ENCODE measurements around the gene NHP2.
A peak's percentile ranks its signal among the peaks of the same experiment; 100 is the strongest.
"Not testable (repeated sequence)": the region's sequence is repeated elsewhere in the genome, so short reads cannot be mapped to it uniquely, and the experiment has no call there.

The NHP2 gene

DNA sequence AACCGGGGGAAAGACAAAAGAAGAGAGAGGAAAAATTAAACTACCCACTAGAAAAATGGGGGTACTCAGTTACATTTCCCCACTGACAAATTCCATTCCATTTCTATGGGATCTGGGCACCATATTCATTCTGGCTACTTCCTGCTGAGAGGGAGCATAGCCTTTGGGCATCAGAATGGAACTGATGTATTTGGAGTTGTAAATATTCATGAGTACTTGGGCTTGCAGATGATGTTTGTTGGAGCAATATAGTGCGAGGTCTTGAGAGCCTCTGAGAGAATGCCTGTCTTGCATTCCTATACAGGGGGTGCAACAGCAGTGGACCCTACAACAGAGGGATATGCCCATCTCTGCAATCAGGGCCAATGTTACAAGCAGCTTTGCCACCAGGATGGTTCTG is 16.8 kb upstream of the NHP2 start:
- no peak for DNase-seq

DNA sequence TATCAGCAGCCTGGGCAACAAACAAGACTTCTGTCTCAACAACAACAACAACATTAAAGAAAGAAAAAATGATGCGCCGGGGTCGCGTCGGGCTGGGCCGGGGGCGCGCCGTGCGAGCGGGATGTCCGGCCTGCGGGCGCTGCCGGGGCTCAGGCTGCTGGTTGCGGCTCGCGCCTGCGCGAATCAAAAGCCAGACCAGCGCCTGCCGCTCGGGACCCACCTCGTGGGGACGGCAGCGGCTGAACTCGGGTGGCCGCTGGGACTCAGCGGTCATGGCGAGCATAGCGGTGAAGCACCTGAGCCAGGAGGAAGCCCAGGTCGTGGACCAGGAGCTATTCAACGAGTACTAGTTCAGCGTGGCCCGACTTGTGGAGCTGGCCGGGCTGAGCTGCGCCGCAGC is 11.9 kb upstream of the NHP2 start:
- no peak for DNase-seq

DNA sequence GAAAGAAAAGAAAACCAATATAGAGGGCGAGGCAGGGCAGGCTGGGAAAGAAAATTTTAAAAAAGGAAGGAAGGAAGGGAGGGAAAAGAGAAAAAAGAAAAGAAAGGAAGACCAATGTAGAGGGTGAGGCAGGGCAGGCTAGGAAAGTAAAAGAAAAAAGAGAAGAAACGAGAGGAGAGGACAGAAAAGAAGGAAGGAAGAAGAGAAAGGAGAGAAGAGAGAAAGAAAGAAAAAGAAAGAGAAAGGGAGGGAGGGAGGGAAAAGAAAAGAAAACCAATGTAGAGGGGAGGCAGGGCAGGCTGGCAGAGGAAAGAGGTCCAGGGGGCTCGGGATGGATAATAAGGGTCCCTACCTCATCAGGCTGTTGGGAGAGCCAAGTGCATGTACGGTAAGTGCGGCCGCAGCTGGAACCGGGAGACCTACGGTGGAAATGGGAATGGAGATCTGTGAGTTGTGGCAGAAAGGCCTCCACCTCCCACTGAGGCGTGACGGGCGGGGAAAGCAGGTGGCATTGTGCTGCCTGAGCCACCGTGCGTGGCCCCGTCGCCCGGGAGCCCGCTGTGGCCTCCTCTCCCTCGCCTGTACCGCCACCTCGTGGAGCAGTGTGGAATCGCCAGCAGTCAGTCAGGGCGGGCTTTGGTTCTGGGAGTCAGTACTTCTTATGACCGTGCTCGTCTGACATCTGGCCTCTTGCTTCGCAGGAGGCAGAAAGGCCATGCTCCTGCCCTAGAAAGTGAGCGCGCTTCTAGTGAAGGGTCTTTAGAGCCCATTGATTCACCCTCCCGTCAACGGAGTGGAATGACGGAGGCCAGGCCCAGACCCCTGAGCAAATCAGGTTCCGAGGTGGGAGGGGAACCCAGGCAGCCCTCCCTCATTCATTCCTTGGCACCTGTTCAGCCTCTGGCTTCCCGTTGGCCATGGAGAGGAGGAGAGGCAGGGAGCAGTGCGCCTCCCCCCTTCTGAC is 10.4 kb upstream of the NHP2 start:
- peak; percentile 46 for DNase-seq

DNA sequence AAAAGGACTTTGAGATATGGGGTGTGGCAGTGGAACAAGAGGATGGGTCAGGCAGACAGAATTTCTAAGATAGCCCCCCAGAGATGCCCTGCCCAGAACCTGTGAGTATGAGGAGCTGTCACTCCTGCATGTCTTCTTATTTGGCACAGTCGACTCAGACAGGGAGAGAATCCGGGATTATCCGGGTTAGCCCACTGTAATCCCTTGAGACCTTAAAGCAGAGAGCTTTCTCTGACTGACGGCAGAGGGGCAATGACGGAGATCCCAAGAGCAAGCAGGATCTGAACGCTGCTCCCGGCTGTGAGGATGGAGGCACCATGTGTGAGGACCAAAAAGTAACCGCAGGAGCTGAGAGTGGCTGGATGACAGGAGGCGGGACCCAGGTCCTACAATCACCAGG is 8.8 kb upstream of the NHP2 start:
- DNase-seq = no peak

DNA sequence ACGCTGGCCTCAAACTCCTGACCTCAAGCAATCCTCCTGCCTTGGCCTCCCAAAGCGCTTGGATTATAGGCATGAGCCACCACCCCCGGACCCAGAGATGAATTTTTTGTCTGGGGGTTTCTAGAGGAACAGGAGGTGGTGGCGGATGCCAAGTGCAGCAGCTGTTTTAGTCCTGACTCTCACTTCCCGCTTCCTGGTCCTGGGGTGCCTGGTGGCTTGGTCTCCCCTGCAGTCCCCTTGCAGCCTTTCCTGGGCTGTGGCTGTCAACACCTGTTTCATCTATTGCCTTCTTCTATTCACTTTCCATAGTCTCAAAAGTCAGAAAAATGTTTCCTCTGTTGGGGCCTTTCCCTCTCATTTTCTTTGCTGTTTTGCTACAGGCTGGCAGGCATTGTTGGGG is 6.5 kb upstream of the NHP2 start:
- DNase-seq = no peak

DNA sequence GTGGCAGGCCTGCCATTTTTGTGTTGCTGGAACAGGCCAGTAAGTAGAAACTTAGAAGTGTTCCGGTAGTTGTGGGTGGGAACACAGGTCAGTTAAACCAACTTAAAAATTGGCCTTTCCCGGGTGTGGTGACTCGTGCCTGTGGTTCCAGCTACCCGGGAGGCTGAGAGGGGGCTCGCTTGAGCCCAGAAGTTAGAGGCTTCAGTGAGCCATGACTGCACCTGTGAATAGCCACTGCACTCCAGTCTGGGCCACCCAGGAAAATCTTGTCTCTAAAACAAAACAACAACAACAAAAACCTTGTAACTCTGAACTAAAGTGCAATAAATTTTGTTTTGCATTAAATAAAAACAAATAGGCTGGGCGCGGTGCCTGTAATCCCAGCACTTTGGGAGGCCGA is 1.4 kb upstream of the NHP2 start:
- DNase-seq = no peak

DNA sequence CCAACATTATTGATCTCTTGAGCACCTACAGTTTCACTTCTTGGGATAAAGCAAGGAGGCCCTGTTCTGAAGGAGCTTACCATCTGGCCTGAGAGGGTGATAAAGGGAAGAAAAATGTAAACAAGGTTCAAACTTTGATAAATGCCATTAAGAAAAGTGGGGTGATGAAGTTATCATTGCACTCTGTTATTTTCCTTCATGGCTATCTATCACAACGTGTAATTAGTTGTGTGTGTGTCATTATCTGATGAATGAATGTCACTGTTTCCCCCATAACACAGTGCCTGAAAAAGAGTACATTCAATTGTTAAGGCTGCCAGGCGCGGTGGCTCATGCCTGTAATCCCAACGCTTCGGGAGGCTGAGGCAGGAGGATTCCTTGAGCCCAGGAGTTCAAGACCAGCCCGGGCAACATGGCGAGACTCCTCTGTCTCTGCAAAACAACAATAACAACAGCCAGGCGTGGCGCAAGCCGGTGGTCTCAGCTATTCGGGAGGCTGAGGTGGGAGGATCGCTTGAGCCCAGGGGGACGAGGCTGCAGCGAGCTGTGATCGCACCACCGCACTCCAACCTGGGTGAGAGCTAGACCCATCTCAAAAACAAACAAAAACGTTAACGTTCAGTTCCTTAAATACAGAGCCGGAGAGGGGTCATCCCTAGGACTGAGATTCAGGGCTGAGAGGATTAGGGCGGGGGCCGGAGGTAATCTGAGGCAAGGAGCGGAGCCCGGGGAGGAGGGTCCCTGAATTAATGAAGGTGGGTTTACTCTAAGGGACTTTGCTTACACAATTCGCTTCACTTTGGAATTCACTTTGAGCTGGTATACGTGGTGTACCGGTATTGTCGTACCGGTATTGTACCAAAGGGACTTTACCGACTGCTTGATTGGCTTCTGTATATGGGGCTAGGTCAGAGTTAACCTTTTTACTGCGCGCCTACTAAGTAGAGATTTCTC is 917 bp downstream of the NHP2 start:
- DNase-seq = no peak

DNA sequence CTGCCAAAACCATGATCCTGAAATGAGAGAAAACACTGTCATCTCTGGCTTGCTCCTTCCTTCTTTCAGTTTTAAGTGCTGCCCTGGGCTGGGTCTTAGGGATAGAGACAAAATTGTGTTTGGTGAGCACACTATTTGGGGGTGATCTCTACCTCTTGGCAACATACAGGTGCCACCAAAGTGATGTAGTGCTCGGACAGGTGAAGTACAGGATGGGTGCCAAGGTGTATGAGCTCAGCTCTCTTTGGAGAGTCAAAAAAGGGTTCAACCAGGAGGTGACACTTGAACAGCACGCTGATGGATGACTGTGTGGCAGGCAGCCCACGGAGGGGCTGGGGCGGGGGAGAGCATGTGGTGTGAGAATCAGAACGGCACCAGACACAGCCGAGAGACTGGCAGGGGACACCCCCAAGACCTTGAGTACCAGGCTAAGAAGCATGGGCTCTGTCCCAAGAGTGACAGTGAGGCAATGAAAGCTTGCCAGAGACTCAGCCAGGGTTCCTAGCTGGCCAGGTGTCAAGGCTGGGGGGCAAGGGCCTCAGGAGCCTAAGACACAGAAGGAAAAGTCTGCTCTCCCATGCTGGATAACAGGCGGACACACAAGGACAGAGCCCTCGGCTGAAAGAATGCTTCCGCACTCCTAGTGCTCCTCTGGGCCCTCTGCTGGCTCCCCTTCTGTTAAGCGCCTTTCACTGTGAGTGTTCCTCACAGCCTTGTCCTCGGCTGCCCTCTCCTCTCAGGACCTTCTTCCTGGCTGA is 2.5 kb downstream of the NHP2 start:
- no peak for DNase-seq

DNA sequence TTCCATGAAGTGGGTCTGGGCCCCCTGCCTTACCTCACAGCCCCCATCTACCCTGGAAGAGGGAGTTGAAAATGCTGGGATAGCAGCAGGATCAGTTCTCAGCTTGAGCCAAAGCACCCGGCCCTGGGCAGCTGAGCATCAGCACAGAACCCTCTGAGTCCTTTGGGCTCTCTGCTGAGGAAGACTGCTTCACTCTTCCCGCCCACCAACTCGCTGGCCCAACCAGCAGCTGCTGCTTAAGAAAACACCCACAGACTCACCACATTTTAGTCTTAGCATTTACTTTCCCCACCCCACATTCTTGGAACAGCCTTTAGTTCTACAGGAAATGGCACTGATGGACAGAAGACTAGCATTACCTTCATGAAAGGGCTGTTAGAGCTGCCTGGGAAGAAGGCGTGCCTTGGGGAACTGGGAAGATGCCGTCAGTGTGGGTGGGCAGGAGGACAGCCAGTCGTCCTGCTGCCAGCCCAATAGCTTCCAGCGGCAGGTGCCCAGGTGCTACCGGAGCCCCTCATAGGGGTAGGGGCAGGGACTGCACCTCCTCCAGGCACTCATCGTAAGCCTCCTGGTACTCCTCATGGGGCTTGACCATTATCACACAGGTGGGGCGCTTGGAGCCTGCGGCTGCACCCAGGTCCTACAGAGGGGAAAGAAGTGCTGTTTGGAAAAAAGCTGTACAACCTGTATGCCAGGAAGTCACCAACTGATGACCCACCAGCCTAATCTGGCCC is 4.3 kb downstream of the NHP2 start:
- DNase-seq = no peak

DNA sequence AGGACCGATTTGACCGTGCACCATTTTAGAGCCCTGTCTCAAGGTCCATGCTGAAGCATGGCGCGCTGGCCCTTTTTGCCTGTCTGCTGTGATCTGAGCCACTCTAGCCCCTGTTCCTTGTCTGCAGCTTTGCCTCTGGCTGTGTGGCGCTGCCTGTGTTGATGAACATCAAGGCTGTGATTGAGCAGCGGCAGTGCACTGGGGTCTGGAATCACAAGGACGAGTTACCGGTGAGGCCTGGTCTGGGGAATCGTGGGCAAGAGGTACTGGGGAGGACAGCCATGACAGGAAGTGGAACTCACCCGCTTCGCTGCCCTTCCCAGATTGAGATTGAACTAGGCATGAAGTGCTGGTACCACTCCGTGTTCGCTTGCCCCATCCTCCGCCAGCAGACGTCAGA is 6.3 kb downstream of the NHP2 start:
- no peak for DNase-seq

DNA sequence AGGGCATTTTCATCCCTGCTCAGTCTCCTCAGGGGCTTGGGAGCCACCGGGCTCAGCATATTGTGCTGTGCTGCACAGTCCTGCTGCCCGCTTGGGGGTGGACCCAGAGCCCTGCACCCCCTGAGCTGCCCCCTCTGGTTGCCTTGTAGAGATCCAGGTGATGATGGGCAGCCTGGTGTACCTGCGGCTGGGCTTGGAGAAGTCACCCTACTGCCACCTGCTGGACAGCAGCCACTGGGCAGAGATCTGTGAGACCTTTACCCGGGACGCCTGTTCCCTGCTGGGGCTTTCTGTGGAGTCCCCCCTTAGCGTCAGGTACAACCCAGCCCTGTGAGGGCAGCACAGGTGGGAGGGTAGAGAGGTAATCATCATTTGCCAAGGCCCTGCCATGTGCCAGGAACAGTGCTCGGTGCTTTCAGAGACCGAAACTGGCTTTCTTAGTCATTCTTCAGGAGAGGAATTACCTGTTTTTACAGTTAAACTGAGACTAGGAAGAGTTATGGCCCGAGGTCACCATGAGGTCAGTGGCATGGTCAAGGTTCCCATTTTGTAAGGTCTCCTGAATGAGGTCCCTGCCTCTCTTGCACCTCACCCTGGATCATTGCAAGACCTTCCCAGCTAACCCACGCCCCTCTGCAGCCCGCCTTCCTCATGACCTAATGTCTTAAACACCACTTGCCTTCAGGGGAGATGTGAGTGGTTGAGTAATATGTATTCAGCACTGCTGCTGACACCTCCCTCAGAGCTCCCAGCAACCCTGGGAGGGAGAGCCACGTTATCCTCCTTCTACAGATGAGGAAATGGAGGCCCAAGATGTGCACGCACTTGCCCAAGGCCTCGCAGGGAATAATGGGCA is 7.5 kb downstream of the NHP2 start:
- DNase-seq = peak; percentile 86

DNA sequence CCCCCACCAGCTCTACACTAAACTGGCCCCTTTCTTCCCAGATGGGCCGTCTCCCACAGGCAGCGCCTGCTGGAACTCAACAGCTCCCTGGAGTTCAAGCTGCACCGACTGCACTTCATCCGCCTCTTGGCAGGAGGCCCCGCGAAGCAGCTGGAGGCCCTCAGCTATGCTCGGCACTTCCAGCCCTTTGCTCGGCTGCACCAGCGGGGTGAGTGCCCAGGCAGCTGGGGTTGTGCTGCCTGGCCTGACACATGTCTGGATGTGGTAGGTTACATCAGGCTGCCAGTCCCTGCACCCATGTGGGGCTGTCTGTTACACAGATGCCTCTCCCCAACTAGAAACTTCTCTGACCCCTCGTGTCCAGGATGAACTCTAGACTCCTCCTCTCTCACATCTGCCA is 9.8 kb downstream of the NHP2 start:
- DNase-seq = no peak

DNA sequence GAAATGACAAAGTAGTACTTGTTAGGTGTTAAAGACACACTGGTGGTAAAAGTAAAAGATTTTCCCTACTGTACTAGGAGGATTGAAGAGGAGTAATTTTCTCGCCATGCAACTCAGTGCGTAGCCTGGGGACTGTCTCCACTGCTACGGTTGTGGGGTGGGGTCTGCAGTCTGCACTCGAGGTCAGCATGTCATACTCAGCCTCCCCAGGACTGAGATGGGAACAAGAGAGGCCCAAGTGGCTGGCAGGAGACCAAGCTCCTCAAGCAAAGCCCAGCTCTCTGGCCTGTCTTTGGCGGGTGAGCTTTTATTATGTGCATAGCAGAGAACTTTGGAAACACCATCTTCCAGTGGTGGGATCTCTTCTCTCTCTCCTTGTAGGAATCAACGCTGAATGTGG is 10.4 kb downstream of the NHP2 start:
- no peak for DNase-seq

DNA sequence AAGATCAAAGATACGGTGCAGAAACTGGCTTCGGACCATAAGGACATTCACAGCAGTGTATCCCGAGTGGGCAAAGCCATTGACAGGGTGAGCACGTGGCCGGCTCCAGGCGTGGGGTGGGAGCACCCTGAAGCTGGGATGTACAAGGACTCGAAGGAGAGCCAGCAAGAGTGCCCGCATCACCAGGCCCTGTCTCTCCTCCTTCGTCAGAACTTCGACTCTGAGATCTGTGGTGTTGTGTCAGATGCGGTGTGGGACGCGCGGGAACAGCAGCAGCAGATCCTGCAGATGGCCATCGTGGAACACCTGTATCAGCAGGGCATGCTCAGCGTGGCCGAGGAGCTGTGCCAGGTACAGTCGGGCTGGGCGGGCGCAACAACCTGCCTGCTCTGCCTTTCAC is 11.0 kb downstream of the NHP2 start:
- no peak for DNase-seq

DNA sequence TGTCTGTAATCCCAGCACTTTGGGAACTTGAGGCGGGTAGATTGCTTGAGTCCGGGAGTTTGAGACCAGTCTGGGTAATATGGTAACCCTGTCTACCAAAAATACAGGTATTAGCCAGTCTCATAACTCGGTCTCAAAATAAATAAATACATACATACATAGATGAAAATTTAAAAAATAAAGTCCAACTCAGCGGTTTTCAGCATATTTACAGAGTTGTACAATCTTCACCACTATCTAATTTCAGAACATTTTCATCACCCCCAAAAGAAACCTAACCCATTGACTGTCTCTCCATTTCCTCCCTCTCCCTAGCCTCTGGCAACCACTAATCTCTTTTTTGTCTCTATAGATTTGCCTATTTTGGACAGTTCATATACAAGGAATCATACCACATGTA is 12.1 kb downstream of the NHP2 start:
- no peak for DNase-seq

DNA sequence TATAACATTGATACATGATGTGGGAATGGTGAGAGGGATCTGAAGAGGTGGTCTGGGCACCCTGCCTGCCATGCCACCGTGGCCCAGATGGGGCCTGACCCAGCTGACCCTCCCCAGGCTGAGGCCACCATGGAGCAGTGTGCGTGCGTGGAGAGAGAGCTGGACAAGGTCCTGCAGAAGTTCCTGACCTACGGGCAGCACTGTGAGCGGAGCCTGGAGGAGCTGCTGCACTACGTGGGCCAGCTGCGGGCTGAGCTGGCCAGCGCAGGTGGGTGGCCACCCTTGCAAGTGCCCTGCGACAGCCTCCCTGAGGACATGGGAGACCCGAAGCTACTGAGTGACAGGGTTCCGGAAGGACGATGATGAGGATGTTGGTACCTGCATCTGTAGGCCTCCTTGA is 15.7 kb downstream of the NHP2 start:
- DNase-seq = no peak

DNA sequence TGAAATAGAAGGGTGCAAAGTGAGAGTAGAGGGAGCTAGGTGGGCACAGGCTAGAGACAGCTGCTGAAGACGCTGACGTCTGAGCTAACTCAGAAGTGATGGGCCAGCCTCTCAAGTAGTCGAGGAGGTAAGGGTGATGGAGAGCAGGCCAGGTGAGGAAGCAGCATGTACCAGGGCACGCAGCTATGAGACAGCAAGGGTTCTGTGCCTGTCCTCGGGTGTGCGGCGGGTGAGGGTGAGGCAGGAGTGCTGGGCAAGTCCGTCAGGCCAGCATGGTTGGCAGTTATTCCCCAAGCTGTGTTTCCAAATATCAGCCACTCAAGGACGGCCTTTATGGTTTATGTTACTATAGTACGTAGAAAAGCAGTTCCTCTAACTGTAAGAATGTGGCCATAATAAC is 16.7 kb downstream of the NHP2 start:
- DNase-seq = no peak

DNA sequence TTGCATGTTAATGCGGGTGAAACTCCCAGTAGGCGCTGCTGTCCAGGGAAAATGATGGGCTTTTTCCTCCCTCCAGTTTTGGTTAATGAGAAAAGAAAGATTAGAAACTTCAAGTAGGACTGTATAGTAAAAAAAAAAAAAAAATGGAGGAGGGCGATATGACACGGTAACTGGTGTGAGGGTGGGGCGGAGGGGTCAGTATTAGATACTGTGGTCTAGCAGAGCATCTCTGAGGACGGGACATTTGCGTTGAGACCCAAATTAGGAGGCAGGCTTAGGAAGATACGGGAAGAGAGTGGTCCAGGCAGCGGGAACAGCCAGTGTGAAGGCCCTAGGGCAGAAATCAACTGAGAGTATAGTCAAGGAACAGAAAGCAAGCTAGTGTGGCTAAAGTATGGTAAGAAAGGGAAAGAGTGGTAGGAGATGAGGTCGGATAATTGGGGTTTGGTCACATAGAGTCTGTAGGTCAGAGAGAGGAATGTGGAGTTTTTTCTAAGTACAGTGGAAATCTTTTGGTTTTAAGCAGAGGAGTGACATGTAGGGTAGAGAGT is 22.2 kb downstream of the NHP2 start:
- DNase-seq = no peak

DNA sequence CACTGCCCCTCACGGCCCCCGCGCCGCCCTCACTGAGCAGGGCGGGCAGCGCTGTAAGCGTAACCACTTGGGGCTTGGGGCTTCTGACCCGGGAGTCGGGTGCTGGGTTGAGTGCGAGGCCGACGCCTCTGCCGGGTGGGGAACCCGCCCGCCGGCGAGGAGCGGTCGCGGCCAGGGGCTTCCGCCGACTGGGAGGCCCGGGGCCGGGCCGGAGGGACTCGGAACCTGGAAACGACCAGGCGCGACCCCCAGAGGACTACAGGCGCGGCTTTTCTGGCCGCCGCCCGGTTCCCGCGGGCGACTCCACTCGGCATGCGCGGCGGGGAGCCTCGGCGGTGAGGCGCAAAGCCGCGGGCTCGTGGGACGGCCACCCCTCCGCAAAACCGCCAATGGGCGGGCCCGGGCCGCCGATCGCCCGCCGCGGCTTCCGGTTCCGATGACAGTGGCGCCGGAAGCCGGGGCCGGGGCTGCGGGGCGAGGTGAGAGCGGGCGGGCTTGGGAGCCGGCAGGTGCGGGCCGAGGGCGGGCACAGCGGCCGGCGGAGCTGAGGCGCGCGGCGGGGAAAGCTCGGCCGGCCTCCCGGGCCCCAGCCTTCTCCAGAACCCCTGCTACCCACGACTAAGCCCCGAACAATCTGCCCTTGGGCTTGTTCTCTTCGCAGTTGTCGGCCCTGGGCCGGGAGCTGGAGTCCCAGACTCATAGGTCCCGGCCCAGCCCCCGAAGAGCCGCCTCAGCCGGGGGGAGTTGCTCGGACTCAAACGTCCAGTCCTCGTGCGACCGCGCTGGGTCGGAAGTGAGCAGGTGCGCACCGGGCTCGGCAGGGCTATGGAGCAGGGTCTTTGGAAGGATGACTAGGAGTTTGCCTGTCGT is 22.9 kb downstream of the NHP2 start, which contains the start of gene RMND5B:
Gene RMND5B, plus strand, starts transcription at position 439 of the 870 bp plus-strand sequence. CDS start 7,106 bp downstream, outside the sequence.
- DNase-seq = peak; percentile 65

DNA sequence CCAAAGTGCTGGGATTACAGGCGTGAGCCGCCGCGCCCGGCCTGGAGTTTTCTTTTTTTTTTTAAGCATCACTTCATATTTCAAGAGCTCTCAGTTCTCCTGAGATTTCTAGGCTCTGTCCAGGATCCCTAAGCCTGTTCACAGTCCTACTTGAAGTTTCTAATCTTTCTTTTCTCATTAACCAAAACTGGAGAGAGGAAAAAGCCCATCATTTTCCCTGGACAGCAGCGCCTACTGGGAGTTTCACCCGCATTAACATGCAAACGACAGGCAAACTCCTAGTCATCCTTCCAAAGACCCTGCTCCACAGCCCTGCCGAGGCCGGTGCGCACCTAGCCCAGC is 23.5 kb downstream of the NHP2 start:
- DNase-seq = not testable (repeated sequence)
